DMS79 (cell line): ENCODE results near the gene ARRB1.

Experiments
- DNase-seq: peaks from one replicate; lab custom pipeline; 2025; lab: John Stamatoyannopoulos, UW

ARRB1 gene

GRCh38 chr11:75246671-75247350 lies 104.7 kb downstream of the ARRB1 start:
- no peak for DNase-seq

GRCh38 chr11:75246006-75246670 lies 105.3 kb downstream of the ARRB1 start:
- peak; percentile 69 for DNase-seq

- DNase-seq, result no peak
These were observed 106.0 kb downstream of the ARRB1 start for GRCh38 chr11:75245356-75246005.

- no peak for DNase-seq
These were observed 107.2 kb downstream of the ARRB1 start for GRCh38 chr11:75244052-75244814.

GRCh38 chr11:75242722-75243600 lies 108.5 kb downstream of the ARRB1 start:
- no peak for DNase-seq

- DNase-seq, result no peak
These were observed 109.4 kb downstream of the ARRB1 start for GRCh38 chr11:75241906-75242644.

- peak; percentile 66 for DNase-seq
These were observed 110.2 kb downstream of the ARRB1 start for GRCh38 chr11:75241036-75241905.

GRCh38 chr11:75240311-75241035 lies 111.0 kb downstream of the ARRB1 start, which contains the start of gene TPBGL:
Gene TPBGL (plus strand): TSS chr11:75240774. CDS start chr11:75241050, 276 bp downstream.
- DNase-seq, result no peak

GRCh38 chr11:75239531-75240290 lies 111.8 kb downstream of the ARRB1 start:
- no peak for DNase-seq

- no peak for DNase-seq
These were observed 112.6 kb downstream of the ARRB1 start for GRCh38 chr11:75238595-75239440.

- DNase-seq, result peak; percentile 87
These were observed 114.4 kb downstream of the ARRB1 start for GRCh38 chr11:75237050-75237449.

GRCh38 chr11:75236062-75236461 lies 115.4 kb downstream of the ARRB1 start:
- no peak for DNase-seq

GRCh38 chr11:75233754-75234172 lies 117.7 kb downstream of the ARRB1 start:
- DNase-seq, result no peak

GRCh38 chr11:75230621-75231020 lies 120.8 kb downstream of the ARRB1 start:
- DNase-seq, result no peak

- DNase-seq, result no peak
These were observed 122.0 kb downstream of the ARRB1 start for GRCh38 chr11:75229466-75229865.

GRCh38 chr11:75225794-75226193 lies 125.7 kb downstream of the ARRB1 start:
- no peak for DNase-seq

- DNase-seq, result no peak
These were observed 127.4 kb downstream of the ARRB1 start for GRCh38 chr11:75223954-75224643.
